Amniotic stem cell (primary cell): ENCODE data around the gene ACSM2B.
"Not testable (repeated sequence)": the region's sequence is repeated elsewhere in the genome, so short reads cannot be mapped to it uniquely, and the experiment has no call there.

Source experiments
- DNase-seq: peaks from one replicate; lab custom pipeline; 2025; lab: John Stamatoyannopoulos, UW

Gene ACSM2B

GRCh38 chr16:20595068-20595467, 18.9 kb upstream of the ACSM2B start:
- not testable (repeated sequence) for DNase-seq

GRCh38 chr16:20592780-20593179, 16.6 kb upstream of the ACSM2B start:
- DNase-seq, result not testable (repeated sequence)

GRCh38 chr16:20589486-20589885, 13.3 kb upstream of the ACSM2B start:
- DNase-seq, result not testable (repeated sequence)

GRCh38 chr16:20587645-20588074, 11.5 kb upstream of the ACSM2B start:
- not testable (repeated sequence) for DNase-seq

- not testable (repeated sequence) for DNase-seq
Observed at GRCh38 chr16:20586716-20587115, 10.5 kb upstream of the ACSM2B start.

- not testable (repeated sequence) for DNase-seq
Observed at GRCh38 chr16:20586112-20586511, 9.9 kb upstream of the ACSM2B start.

GRCh38 chr16:20580487-20581259, 4.5 kb upstream of the ACSM2B start:
- DNase-seq, result not testable (repeated sequence)

GRCh38 chr16:20578091-20578490, 1.9 kb upstream of the ACSM2B start:
- not testable (repeated sequence) for DNase-seq

GRCh38 chr16:20569117-20569651, 7.0 kb downstream of the ACSM2B start:
- DNase-seq, result not testable (repeated sequence)

GRCh38 chr16:20568404-20568803, 7.8 kb downstream of the ACSM2B start:
- DNase-seq, result no peak

GRCh38 chr16:20566864-20567263, 9.3 kb downstream of the ACSM2B start:
- DNase-seq, result no peak

GRCh38 chr16:20565334-20565733, 10.8 kb downstream of the ACSM2B start:
- DNase-seq, result not testable (repeated sequence)

- not testable (repeated sequence) for DNase-seq
Observed at GRCh38 chr16:20564218-20564617, 11.9 kb downstream of the ACSM2B start.

GRCh38 chr16:20555628-20556027, 20.5 kb downstream of the ACSM2B start:
- not testable (repeated sequence) for DNase-seq

- DNase-seq, result not testable (repeated sequence)
Observed at GRCh38 chr16:20554689-20555088, 21.5 kb downstream of the ACSM2B start.

GRCh38 chr16:20553493-20553892, 22.7 kb downstream of the ACSM2B start:
- not testable (repeated sequence) for DNase-seq

GRCh38 chr16:20546951-20547350, 29.2 kb downstream of the ACSM2B start:
- not testable (repeated sequence) for DNase-seq

GRCh38 chr16:20546278-20546853, 29.8 kb downstream of the ACSM2B start:
- DNase-seq, result not testable (repeated sequence)

GRCh38 chr16:20540603-20541316, 35.4 kb downstream of the ACSM2B start:
- DNase-seq, result not testable (repeated sequence)

GRCh38 chr16:20538687-20539086, 37.5 kb downstream of the ACSM2B start:
- no peak for DNase-seq

GRCh38 chr16:20538181-20538580, 38.0 kb downstream of the ACSM2B start:
- DNase-seq, result no peak

GRCh38 chr16:20536669-20537068, 39.5 kb downstream of the ACSM2B start:
- DNase-seq, result not testable (repeated sequence)
